HG03280 (cell line): ENCODE data around the gene GCK.

Experiments used
- ATAC-seq: cut with Tn5 transposase; IDR thresholded peaks from one replicate; pipeline ENCODE4 v1.9.1; 2021; ENCODE audit warnings: mild to moderate bottlenecking, moderate library complexity; ENCODE audit not compliant: unreplicated experiment

GCK gene

DNA sequence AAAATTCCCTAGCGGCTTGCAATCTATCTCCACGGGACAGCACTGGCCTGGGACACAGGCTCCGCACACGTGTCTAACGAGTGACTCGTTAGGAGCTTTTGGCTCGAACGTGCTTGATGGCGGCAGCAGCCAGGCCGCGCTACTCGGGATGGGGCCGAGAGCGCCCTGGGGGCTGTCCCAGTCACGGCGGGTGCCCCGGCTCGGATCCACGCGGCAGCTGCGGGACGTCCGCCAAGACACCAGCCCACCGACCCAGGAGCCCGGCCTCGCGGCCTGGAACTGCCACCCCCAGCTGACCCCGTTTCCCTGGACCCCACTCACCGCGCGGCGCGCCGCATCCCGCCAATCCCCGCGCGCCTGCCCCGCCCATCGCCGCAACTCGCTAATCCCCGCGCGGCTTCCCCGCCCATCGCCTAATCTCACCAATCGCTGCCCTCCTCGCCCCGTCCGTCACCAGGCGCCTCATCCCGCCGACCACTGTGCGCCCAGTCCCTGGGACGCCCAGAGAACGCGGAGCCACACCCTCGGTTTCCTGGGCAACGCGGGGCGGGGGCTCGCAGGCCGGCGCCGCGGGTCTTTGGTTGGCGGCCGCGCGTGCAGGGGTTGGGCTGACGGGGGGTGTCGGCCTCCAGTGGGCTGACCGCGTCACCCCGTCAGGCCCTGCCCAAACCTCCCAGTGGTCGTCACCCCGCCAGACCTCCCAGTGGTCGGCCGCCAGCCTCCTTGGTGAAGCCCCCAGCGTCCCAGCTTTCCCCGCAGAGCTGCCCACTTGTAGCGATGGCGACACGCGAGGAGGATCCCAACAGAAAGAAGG is 65.8 kb downstream of the GCK start, which contains the start of gene POLD2:
POLD2 (minus strand) TSS at position 359 of the 814 bp plus-strand sequence. CDS start 1,495 bp downstream, outside the sequence.
- ATAC-seq = peak; percentile 98

DNA sequence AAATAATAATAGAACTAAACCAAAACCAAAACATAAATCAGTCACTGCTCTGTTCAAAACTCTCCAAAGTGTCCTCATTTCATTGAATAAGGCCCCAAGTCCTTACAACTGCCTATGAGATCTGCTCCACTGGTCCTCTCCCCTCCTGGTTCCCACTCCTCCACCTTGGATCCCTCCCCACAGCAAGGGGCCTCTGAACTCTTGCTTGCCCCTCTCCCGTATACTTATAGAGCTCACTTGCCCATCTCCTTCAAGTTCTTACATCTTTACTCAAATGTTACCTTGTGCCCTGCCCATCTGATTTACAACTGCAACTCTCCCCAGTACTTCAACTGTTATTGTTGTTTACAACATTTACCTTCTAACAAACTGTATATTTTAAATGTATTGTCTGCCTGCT is 66.7 kb downstream of the GCK start:
- no peak for ATAC-seq

DNA sequence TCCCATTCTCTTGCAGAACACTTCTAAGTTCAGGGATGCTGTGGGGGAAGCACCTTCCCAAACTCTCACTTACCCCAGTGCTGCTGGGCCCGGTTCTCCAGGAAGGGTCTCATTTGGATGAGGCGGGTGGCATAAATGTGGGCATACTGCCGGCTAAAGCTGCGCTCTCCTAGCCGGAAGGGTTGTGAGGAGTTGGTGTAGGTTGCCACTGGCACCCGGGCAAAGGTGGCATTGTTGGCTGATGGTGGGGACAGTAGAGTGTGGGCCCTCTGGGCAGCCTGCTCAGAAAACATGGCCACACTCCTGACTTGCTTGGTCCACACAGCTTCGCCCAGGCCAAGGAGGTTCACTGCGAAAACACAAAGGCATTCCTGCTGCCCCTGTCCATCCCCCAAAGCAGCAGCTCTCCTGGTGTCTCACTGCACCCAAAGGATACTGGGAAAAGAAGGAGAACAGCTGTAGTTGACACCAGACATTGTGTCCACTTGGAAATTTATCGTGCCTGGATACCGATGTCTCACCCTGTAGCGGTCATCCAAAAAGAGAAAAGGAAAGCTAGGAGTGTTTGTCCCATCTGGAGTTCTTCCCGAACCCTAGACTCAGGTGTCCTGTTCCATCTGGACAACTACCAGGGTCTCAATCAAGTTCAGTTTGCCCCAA is 67.3 kb downstream of the GCK start:
- no peak for ATAC-seq

DNA sequence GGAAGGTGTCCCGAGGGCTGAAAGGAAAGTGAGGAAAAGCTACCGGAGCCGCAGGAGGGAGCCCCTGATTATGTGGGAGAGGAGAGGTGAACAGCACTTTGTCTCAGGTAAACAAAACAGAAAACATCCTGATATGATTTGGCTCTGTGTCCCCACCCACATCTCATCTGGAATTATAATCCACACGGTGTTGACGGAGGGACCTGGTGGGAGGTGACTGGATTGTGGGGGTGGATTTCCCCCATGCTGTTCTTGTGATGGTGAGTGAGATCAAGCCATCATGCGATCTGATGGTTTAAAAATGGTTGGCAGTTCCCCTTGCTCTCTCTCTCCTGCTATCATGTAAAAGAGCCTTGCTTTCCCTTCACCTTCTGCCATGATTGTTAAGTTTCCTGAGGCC is 68.8 kb downstream of the GCK start:
- ATAC-seq = no peak

DNA sequence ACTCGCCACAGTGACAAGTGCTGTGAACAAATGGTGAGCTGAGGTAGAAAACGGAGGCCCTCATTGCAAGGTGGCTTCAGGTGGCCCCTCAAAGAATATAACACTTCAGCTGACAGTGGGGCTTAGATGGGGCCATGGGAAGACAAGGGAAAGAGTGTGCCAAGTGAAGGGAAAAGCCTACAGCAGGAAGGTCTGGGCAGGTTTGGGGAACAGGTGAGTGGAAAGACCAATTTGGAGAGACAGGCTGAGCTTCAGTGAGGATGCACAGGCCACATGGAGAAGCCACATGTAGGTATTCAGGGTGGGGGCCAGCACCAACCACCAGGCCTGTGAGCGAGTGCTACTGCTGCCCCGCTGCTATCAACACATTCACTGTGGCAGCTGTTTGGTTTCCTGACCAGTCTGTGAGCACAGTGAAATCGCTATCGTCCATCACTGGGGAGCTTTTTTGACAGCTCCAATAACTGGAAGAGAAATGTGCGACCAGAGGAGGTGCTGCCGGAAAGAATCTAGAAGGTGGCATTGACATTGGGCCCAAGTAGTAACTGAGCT is 69.3 kb downstream of the GCK start:
- no peak for ATAC-seq

DNA sequence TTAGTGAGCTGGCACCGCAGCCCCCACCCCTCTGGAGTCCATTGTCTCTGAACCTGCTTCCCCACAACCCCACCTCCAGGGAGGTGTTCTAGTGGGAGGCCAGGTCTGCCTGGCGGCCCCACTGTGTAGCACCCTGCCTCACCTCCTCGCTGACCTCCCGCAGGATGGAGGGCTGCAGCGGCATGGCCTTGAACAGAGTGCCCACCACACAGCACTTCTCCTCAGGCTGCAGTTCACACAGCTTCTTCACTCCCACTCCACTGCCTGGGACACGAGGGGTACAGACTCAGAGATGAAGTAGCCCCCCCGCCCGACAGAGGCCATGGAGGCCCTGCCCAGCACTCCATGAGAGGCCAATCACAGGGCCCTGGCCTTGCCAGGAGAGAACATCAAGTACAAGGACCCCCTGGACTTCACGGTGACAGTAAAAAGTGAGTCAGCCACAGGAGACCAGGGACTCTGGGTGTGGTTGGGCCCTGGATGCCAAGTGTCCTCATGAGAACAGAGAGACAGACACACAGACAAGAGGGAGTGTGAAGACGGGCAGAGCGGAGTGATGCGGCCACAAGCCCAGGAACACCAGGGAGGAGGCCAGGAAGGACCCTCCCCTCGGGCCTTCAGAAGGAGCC is 71.3 kb downstream of the GCK start:
- ATAC-seq = no peak

DNA sequence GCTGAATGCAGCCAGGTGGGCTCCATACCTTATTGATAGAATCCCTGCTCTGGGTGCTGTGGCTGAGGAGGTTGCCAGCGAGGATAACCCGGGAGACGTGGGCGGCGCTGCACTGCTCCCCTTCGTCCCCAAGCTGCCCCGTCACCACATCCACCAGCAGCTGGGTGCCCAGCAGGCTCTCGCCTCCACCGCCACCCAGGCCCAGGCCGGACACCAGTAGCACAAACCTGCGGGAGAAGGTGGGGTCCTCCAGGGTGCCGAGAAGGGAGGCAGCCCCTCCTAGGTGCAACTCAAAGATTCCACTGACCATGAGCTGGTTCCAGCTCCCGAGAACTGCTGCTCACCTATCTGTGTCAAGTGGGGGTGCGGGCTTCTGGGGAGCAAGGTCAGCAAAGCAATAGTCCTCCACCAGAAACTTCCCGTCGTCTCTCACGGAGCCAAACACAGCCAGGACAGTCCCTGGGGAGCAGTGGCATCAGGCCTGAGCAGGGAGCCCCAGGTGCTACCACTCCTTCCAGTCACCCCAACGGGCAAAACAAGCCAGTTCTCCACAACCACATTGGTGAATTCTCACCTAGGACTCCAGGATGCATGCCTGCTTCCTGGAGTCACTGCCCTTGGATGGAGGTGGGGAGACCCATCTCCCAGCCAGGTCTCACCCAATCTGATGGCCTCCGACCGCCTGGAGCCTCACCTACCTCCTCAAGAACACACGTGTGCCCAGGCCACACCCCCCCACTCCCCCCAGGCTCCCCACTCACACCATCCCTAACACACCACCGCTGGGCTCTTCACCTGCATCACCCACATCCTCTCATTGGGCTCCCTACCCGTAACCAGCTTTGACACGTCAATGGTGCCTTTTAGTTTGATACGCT is 72.2 kb downstream of the GCK start:
- ATAC-seq = no peak

DNA sequence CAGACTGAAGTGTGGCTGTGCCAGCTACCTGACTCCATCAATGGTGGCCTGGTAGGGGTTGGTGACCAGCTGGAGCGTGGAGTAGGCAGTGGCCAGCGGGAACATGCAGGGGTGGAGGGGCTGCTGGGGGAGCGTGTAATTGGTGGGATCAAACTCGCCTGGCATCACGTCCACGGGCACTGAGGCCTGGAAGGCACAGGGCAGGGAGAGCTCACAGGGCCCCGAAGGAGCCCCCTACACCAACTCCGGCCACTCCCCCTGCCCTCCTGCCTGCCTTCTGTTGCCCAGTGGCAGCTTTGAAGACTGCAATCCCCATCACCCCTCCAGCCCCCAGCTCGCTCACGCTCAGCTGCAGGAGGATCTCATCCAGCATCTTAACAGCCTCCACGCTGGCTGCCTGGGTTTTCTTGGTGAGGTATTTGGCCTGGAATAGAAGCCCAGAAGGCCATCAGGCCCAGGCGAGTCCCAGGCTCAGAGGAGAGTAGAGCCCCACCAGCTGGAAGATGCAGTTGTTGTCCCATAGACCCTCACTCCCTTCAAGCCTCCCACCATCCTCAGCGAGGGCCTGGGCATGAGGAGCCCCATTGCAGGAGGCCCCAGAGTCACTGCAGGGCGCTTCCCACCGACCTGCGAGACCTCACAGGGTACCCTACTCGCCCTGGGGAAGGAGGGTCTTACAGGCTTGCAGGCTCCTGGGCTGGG is 73.0 kb downstream of the GCK start:
- no peak for ATAC-seq

DNA sequence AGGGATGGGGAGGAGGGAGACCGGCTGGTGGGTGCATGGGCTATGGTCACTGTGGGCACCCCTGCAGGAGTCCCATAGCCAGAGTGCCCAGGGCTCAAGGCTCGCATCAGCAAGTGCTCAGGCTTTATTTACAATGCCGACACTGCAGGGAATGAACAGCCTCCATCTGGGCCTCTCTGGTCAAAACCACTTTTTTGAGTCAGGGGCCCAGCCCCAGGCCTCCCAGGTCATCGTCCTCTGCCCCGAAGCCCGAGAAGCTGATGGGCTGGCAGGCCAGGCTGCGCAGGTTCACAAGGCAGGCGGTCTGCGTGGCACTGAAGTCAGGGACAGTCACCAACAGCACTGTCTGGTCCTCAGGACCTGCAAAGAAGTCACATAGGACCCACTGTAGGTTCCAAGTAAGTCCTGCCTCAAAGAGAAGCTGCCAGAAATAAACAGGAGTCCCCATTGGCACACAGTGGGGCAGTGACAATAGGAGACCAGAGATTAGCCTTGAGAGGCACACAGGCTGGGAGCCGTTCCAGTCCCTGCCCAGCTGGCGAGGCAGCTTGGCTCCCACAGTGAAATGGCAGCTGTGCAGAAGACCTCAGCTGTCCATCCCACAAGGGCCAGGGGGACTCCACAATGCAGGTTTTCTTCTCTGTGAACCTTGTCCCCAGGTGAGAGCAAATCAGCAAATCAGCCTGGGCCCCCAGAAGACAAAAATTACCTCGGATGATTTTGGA is 74.5 kb downstream of the GCK start:
- no peak for ATAC-seq

DNA sequence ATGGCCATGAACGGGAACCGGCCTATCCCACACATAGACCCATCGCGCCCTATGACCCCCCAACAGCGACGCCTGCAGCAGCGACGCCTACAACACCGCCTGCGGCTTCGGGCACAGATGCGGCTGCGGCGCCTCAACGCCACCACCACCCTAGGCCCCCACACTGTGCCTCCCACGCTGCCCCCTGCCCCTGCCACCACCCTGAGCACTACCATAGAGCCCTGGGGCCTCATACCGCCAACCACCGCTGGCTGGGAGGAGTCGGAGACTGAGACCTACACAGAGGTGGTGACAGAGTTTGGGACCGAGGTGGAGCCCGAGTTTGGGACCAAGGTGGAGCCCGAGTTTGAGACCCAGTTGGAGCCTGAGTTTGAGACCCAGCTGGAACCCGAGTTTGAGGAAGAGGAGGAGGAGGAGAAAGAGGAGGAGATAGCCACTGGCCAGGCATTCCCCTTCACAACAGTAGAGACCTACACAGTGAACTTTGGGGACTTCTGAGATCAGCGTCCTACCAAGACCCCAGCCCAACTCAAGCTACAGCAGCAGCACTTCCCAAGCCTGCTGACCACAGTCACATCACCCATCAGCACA is 75.4 kb downstream of the GCK start:
- no peak for ATAC-seq

DNA sequence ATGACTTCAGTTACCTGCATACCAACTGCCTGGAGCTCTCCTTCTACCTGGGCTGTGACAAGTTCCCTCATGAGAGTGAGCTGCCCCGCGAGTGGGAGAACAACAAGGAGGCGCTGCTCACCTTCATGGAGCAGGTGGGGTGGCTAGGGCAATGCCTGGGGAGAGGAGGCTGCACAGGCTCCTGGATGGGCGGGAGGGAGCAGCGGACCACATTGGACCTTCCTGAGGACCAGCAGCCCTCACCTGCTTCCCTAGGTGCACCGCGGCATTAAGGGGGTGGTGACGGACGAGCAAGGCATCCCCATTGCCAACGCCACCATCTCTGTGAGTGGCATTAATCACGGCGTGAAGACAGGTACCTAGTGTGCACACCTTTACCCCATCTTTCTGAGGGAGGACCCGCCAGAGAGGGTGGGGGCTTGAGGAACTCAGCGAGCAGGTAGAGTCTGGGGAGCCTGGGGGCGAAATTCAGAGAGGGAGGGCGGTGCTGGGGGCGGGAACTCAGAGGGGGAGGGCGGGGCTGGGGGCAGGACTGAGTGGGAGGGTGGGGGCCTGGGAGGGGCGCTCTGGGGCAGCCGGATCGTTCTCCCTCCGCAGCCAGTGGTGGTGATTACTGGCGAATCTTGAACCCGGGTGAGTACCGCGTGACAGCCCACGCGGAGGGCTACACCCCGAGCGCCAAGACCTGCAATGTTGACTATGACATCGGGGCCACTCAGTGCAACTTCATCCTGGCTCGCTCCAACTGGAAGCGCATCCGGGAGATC is 76.1 kb downstream of the GCK start:
- no peak for ATAC-seq

DNA sequence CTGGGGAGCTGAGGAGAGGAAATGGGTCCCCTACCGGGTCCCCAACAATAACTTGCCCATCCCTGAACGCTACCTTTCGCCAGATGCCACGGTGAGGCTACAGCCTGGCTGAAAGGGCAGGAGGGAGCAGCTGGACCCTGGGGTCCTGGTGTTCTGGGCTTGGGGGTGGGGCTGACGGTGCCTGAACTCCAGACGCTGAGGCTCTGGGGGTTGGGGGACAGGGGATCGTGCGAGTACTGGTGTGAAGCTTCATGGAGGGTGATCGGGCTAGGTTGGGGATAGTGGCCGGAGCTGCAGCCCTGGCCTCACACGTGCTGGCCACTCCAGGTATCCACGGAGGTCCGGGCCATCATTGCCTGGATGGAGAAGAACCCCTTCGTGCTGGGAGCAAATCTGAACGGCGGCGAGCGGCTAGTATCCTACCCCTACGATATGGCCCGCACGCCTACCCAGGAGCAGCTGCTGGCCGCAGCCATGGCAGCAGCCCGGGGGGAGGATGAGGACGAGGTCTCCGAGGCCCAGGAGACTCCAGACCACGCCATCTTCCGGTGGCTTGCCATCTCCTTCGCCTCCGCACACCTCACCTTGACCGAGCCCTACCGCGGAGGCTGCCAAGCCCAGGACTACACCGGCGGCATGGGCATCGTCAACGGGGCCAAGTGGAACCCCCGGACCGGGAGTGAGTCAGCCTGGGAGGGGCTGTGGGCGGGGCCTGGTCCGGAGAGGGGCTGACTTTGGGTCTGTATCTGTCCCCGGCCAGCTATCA is 76.8 kb downstream of the GCK start:
- ATAC-seq = no peak

DNA sequence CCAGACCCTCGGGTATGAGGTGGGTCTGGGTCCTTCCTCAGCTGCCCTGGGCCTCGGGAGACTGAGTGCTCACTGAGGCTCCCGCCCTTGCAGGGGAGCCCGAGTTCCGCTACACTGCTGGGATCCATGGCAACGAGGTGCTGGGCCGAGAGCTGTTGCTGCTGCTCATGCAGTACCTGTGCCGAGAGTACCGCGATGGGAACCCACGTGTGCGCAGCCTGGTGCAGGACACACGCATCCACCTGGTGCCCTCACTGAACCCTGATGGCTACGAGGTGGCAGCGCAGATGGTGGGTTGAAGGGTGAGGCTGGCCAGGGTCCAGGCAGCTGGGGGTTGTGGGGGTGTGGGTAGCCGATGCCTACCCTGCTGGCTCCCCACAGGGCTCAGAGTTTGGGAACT is 77.5 kb downstream of the GCK start:
- ATAC-seq = no peak

DNA sequence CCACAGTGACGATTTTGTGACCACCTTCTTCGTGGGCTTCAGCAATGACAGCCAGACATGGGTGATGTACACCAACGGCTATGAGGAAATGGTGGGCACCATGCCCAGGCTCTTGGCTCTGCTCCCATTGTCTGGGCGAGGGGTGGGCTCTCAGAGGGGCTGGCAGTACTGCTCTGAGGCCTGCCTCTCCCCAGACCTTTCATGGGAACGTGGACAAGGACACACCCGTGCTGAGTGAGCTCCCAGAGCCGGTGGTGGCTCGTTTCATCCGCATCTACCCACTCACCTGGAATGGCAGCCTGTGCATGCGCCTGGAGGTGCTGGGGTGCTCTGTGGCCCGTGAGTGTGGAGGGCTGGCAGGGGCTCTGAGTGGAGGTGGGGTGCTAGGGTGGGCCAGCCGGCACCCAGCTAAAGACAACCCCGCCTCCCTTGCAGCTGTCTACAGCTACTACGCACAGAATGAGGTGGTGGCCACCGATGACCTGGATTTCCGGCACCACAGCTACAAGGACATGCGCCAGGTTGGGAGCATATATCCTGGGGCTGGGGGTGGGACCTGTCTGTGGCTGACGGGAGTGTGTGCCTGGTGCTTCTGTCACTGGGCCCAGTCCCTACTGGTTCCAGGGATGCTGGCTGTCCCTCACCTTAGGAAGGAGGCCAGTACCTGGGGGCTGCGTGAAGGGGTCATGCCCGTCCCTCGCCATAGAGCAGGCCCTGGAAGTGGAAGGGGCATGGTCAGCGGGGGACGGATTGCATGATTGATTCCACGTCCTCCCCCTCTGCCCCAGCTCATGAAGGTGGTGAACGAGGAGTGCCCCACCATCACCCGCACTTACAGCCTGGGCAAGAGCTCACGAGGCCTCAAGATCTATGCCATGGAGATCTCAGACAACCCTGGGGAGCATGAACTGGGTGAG is 78.3 kb downstream of the GCK start:
- no peak for ATAC-seq

DNA sequence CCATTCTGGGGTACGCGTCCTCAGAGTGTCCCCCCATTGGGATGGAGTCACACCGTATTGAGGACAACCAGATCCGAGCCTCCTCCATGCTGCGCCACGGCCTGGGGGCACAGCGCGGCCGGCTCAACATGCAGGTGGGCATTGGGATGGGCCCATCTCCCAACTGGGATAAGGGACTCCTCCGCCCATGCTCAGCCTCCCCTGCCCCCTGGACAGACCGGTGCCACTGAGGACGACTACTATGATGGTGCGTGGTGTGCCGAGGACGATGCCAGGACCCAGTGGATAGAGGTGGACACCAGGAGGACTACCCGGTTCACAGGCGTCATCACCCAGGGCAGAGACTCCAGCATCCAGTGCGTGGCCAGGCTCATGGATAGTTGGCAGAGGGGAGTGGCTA is 79.2 kb downstream of the GCK start:
- ATAC-seq = no peak
